ENCODE results near the gene RNF14. TPM values are rescaled to one million over a fixed set of nuclear protein-coding genes. Genes with fewer than 3 reads are reported as not detected.

The RNF14 gene
- polyA plus RNA-seq, 1 donor from 2014 or later = 82.1 TPM

- Histone ChIP-seq H3K27me3 (ENCODE audit: insufficient read depth, low read depth, low read length) (no peaks in the 10 kb centered on the region), H3K9ac (ENCODE audit: low read length) (peak within 1 kb of the TSS; percentile 58), H3K36me3 (ENCODE audit: insufficient read depth, low read length) (no peaks in the 10 kb centered on the region), H3K4me2 (ENCODE audit: low read length) (peak within 1 kb of the TSS; percentile 48), H3K4me3 (ENCODE audit: low read length) (peak within 1 kb of the TSS; percentile 68), H3K79me2 (replicated peaks; ENCODE audit: insufficient read depth, low read length) (no peaks in the 10 kb centered on the region), H3K9me3 (ENCODE audit: low read length) (no peaks in the 10 kb centered on the region), H3F3A (ENCODE audit: insufficient read depth, low read length, poor library complexity, severe bottlenecking) (no peaks in the 10 kb centered on the region), H3K27ac (ENCODE audit: low read length) (no peak within 1 kb of the TSS), H3K9me2 (ENCODE audit: insufficient read depth, low read length) (no peaks in the 10 kb centered on the region), H4K20me1 (ENCODE audit: insufficient read depth) (no peaks in the 10 kb centered on the region), H2AFZ (ENCODE audit: low read depth, low read length) (peak within 1 kb of the TSS; percentile 45)
- TF ChIP-seq RAD21 (conservative IDR thresholded peaks at IDR 0.05) (no peak), MXI1 (conservative IDR thresholded peaks at IDR 0.05; ENCODE audit: poor library complexity, severe bottlenecking) (peak; percentile 45), SMC3 (conservative IDR thresholded peaks at IDR 0.05; ENCODE audit: poor library complexity) (peak; percentile 31), REST (IDR thresholded peaks at IDR 0.05; ENCODE audit: borderline replicate concordance) (no peak), POLR2AphosphoS5 (IDR thresholded peaks at IDR 0.05) (peak; percentile 49)
These were observed 44.0 kb downstream of the RNF14 start, which contains the start of gene GNPDA1 for GRCh38 chr5:142012792-142013388. GNPDA1 (minus strand) TSS chr5:142013027; CDS start chr5:142012035, 992 bp downstream.

GRCh38 chr5:142013734-142014521 is 45.0 kb downstream of the RNF14 start:
- no peak overlapping the region for H3K27ac ChIP-seq (ENCODE audit: low read length)
- H3K36me3 ChIP-seq (ENCODE audit: insufficient read depth, low read length) = no peaks in the 10 kb centered on the region
- H2AFZ ChIP-seq (ENCODE audit: low read depth, low read length) = no peak overlapping the region
- H3K79me2 ChIP-seq (replicated peaks; ENCODE audit: insufficient read depth, low read length) = no peaks in the 10 kb centered on the region
- no peaks in the 10 kb centered on the region for H3F3A ChIP-seq (ENCODE audit: insufficient read depth, low read length, poor library complexity, severe bottlenecking)
- no peaks in the 10 kb centered on the region for H3K27me3 ChIP-seq (ENCODE audit: insufficient read depth, low read depth, low read length)
- TF ChIP-seq TAF1 (IDR thresholded peaks at IDR 0.05; ENCODE audit: low read depth) = no peak
- TF ChIP-seq RAD21 (conservative IDR thresholded peaks at IDR 0.05) = no peak
- TF ChIP-seq MXI1 (conservative IDR thresholded peaks at IDR 0.05; ENCODE audit: poor library complexity, severe bottlenecking) = no peak
- no peak for TF ChIP-seq REST (IDR thresholded peaks at IDR 0.05; ENCODE audit: borderline replicate concordance)
- TF ChIP-seq EZH2 (IDR thresholded peaks at IDR 0.05; ENCODE audit: borderline replicate concordance, insufficient read depth, low read length, poor library complexity, severe bottlenecking) = no peak
- no peak for TF ChIP-seq SMC3 (conservative IDR thresholded peaks at IDR 0.05; ENCODE audit: poor library complexity)
- TF ChIP-seq EP300 (conservative IDR thresholded peaks at IDR 0.05; ENCODE audit: poor library complexity, severe bottlenecking) = no peak
- TF ChIP-seq CTCF (IDR thresholded peaks at IDR 0.05; ENCODE audit: poor library complexity, severe bottlenecking) = no peak
- no peak for TF ChIP-seq POLR2AphosphoS5 (IDR thresholded peaks at IDR 0.05)
- no peaks in the 10 kb centered on the region for H3K9me2 ChIP-seq (ENCODE audit: insufficient read depth, low read length)
- no peaks in the 10 kb centered on the region for H4K20me1 ChIP-seq (ENCODE audit: insufficient read depth)
- no peak overlapping the region for H3K9ac ChIP-seq (ENCODE audit: low read length)
- H3K9me3 ChIP-seq (ENCODE audit: low read length) = no peaks in the 10 kb centered on the region
- H3K4me3 ChIP-seq (ENCODE audit: low read length) = no peak overlapping the region
- no peak overlapping the region for H3K4me2 ChIP-seq (ENCODE audit: low read length)

All from neural cell (in vitro differentiated cells).